Measurements from ENCODE around the gene SERTM2. TPM values are rescaled to one million over a fixed set of nuclear protein-coding genes. Genes with fewer than 3 reads are reported as not detected.

Gene SERTM2
- total and polyA plus RNA-seq, 2 experiments from 2014 or later, result 1.6 to 2.9 TPM

DNA sequence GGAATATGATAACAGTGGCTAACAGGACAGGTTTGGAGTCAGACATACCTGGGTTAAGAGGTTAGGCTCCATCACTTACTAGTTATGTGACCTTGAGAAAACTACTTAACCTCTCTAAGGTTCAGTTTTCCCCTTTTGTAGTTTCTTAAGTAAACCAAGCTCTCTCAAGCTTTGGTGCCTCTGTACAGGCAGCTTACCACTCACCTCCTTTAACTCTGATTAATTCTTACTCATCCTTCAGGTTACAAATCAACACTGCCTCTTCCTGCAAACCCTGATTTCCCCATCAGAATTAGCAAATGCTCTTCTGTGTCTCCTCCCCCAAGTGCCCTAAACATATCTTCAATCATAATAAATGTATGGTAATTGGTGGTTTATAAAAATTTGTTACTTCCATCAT is 3.5 kb upstream of the SERTM2 start:
- Histone ChIP-seq H3K27ac (no peak overlapping the region), H3K36me3 (replicated peaks; ENCODE audit: insufficient read depth, low read depth) (no peaks in the 10 kb centered on the region), H2AFZ (no peak overlapping the region), H3K4me2 (no peak overlapping the region), H3K9me3 (ENCODE audit: low read depth) (no peaks in the 10 kb centered on the region), H4K20me1 (ENCODE audit: insufficient read depth, poor library complexity, severe bottlenecking) (no peaks in the 10 kb centered on the region), H3K27me3 (no peaks in the 10 kb centered on the region), H3K79me2 (no peaks in the 10 kb centered on the region), H3K9me2 (replicated peaks; ENCODE audit: insufficient read depth) (no peaks in the 10 kb centered on the region), H3K4me1 (ENCODE audit: insufficient read depth) (no peaks in the 10 kb centered on the region), H3K4me3 (no peak overlapping the region)
- DNase-seq (ENCODE audit: low spot score), result no peak
- TF ChIP-seq EZH2 (IDR thresholded peaks at IDR 0.05; ENCODE audit: borderline replicate concordance), result no peak
- TF ChIP-seq, protein P1, sequence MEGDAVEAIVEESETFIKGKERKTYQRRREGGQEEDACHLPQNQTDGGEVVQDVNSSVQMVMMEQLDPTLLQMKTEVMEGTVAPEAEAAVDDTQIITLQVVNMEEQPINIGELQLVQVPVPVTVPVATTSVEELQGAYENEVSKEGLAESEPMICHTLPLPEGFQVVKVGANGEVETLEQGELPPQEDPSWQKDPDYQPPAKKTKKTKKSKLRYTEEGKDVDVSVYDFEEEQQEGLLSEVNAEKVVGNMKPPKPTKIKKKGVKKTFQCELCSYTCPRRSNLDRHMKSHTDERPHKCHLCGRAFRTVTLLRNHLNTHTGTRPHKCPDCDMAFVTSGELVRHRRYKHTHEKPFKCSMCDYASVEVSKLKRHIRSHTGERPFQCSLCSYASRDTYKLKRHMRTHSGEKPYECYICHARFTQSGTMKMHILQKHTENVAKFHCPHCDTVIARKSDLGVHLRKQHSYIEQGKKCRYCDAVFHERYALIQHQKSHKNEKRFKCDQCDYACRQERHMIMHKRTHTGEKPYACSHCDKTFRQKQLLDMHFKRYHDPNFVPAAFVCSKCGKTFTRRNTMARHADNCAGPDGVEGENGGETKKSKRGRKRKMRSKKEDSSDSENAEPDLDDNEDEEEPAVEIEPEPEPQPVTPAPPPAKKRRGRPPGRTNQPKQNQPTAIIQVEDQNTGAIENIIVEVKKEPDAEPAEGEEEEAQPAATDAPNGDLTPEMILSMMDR (IDR thresholded peaks at IDR 0.05; ENCODE audit: poor library complexity), result no peak
- TF ChIP-seq EZH2phosphoT487 (IDR thresholded peaks at IDR 0.05; ENCODE audit: low read depth, severe bottlenecking, unreplicated experiment), result no peak

DNA sequence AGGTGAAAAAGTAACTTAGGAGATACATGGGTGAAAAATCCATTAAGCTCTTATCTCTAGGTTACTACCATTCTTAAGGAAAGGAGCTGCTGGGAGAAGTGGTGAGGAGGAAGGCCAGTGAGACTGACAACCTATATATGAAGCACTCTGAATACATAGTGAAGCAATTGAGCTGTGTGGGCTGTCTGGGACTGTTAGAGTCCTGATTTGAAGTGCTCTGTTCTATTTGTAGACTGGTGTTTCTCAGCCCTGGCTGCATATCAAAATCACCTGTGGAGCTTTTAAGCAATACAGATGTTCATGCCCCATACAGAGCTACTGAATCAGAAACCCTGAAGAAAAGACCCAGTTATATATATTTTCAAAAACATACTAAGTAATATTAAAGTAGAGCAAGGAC is 3.9 kb downstream of the SERTM2 start:
- no peak overlapping the region for H3K4me2 ChIP-seq
- no peaks in the 10 kb centered on the region for H3K9me3 ChIP-seq (ENCODE audit: low read depth)
- H3K36me3 ChIP-seq (replicated peaks; ENCODE audit: insufficient read depth, low read depth), result no peaks in the 10 kb centered on the region
- H3K4me1 ChIP-seq (ENCODE audit: insufficient read depth), result no peaks in the 10 kb centered on the region
- no peaks in the 10 kb centered on the region for H3K79me2 ChIP-seq
- H3K27me3 ChIP-seq, result no peaks in the 10 kb centered on the region
- H2AFZ ChIP-seq, result no peak overlapping the region
- no peak overlapping the region for H3K4me3 ChIP-seq
- no peak for DNase-seq (ENCODE audit: low spot score)
- no peaks in the 10 kb centered on the region for H3K9me2 ChIP-seq (replicated peaks; ENCODE audit: insufficient read depth)
- TF ChIP-seq EZH2 (IDR thresholded peaks at IDR 0.05; ENCODE audit: borderline replicate concordance), result no peak
- TF ChIP-seq, protein P1 (IDR thresholded peaks at IDR 0.05; ENCODE audit: poor library complexity), result no peak
- no peak for TF ChIP-seq EZH2phosphoT487 (IDR thresholded peaks at IDR 0.05; ENCODE audit: low read depth, severe bottlenecking, unreplicated experiment)
- H4K20me1 ChIP-seq (ENCODE audit: insufficient read depth, poor library complexity, severe bottlenecking), result no peaks in the 10 kb centered on the region
- H3K27ac ChIP-seq, result no peak overlapping the region

DNA sequence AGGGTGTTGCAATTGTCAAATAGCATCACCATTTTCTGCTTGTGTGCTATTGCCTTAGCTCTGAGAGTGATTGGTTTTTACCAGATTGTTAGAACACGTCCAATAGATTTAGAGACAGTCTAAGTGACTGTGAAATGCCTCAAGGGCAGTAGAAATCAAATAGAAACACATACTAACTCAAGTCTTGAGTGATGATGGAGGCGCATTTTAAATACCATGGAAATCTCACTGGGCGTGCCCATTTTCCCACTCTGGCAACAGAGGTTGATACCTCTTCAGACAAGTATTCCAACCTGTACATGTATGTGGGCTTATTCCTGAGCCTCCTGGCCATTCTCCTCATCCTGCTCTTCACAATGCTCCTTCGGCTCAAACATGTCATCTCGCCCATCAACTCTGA is 7.2 kb downstream of the SERTM2 start:
- Histone ChIP-seq H3K36me3 (replicated peaks; ENCODE audit: insufficient read depth, low read depth) (no peaks in the 10 kb centered on the region), H3K4me3 (no peak overlapping the region), H3K27me3 (no peaks in the 10 kb centered on the region), H3K9me2 (replicated peaks; ENCODE audit: insufficient read depth) (no peaks in the 10 kb centered on the region), H3K9me3 (ENCODE audit: low read depth) (no peaks in the 10 kb centered on the region), H3K79me2 (no peaks in the 10 kb centered on the region), H3K4me2 (no peak overlapping the region), H4K20me1 (ENCODE audit: insufficient read depth, poor library complexity, severe bottlenecking) (no peaks in the 10 kb centered on the region), H3K4me1 (ENCODE audit: insufficient read depth) (no peaks in the 10 kb centered on the region), H3K27ac (peak overlapping the region; percentile 36), H2AFZ (no peak overlapping the region)
- TF ChIP-seq EZH2phosphoT487 (IDR thresholded peaks at IDR 0.05; ENCODE audit: low read depth, severe bottlenecking, unreplicated experiment), result no peak
- TF ChIP-seq EZH2 (IDR thresholded peaks at IDR 0.05; ENCODE audit: borderline replicate concordance), result no peak
- TF ChIP-seq, protein P1 (IDR thresholded peaks at IDR 0.05; ENCODE audit: poor library complexity), result no peak
- whole genome bisulfite sequencing (ENCODE audit: low lambda C conversion rate, missing lambda C conversion rate), result 94% methylated on average over 5 of the region's 5 CpGs
- DNase-seq (ENCODE audit: low spot score), result no peak

DNA sequence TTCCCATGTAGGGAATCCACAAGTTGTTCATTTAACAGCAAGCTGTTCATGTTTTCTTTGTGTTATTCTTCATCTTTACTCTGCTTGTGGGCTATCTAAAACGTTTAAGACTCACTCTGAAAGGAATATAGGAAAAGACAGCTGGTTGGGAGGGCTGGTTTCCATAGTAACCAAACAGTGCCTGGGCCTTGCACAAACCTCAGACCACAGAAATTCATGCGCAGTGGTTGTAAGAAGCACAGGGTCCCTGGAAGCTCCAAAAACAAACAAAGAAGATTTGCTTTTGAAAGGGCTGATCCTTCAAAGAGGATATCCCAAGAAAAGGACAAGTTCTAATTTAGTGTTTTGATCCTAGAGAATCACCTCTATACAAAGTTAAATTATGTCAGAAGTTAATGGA is 7.8 kb downstream of the SERTM2 start:
- Histone ChIP-seq H3K9me3 (ENCODE audit: low read depth) (no peaks in the 10 kb centered on the region), H3K4me3 (no peak overlapping the region), H4K20me1 (ENCODE audit: insufficient read depth, poor library complexity, severe bottlenecking) (no peaks in the 10 kb centered on the region), H3K79me2 (no peaks in the 10 kb centered on the region), H3K4me2 (no peak overlapping the region), H2AFZ (peak overlapping the region; percentile 42), H3K27ac (peak overlapping the region; percentile 67), H3K36me3 (replicated peaks; ENCODE audit: insufficient read depth, low read depth) (no peaks in the 10 kb centered on the region), H3K9me2 (replicated peaks; ENCODE audit: insufficient read depth) (no peaks in the 10 kb centered on the region), H3K27me3 (no peaks in the 10 kb centered on the region), H3K4me1 (ENCODE audit: insufficient read depth) (no peaks in the 10 kb centered on the region)
- peak; percentile 73 for DNase-seq (ENCODE audit: low spot score)
- no peak for TF ChIP-seq EZH2phosphoT487 (IDR thresholded peaks at IDR 0.05; ENCODE audit: low read depth, severe bottlenecking, unreplicated experiment)
- TF ChIP-seq, protein P1 (IDR thresholded peaks at IDR 0.05; ENCODE audit: poor library complexity), result no peak
- no peak for TF ChIP-seq EZH2 (IDR thresholded peaks at IDR 0.05; ENCODE audit: borderline replicate concordance)
- 20% methylated on average over 2 of the region's 2 CpGs for WGBS (ENCODE audit: low lambda C conversion rate, missing lambda C conversion rate)

Measured in hepatocyte (in vitro differentiated cells).